ENCODE data around the gene GIT1. TPM values are rescaled to one million over a fixed set of nuclear protein-coding genes. Genes with fewer than 3 reads are reported as not detected.

The GIT1 gene
- total and polyA plus RNA-seq, 2 of the 13 experiments (the other 11 are each of a cell fraction or from before 2014, with no cell fraction given) = 14.2 to 30.8 TPM

DNA sequence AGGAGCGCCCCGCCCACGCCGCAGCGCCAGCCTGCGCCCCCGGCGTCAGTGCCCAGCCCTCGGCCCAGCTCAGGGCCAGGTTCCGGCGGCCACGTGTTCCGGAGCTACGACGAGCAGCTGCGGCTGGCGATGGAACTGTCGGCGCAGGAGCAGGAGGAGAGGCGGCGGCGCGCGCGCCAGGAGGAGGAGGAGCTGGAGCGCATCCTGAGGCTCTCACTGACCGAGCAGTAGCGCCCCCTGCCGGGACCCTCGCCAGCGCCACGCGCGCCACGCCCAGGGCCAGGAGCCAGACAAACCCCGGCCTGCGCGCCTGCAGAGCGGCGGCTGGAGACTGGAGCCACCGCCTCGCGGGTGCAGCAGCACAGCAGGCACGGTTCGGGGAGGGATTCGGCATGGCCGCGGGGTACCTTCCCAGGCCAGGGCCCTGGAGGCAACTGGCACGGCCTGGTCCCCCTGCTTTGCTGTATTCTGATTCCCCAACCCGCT is 23.9 kb upstream of the GIT1 start (continued):
- peak; percentile 61; the same call in 1 of the 2 replicates for TF ChIP-seq ZNF546 (CRISPR knock-in tag; conservative IDR thresholded peaks at IDR 0.05)
- no peak for TF ChIP-seq ZNF224 (CRISPR knock-in tag; IDR thresholded peaks at IDR 0.05)
- TF ChIP-seq, protein P1, sequence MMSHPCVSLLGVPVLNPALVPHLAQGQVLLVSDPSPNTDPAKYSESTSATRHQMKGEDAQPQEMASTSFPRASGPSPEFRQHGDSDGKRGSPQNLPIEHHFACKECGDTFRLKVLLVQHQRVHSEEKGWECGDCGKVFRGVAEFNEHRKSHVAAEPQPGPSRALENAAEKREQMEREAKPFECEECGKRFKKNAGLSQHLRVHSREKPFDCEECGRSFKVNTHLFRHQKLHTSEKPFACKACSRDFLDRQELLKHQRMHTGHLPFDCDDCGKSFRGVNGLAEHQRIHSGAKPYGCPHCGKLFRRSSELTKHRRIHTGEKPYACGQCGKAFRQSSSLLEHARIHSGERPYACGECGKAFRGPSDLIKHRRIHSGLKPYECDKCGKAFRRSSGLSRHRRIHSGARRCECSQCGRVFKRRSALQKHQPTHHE (CRISPR knock-in tag; IDR thresholded peaks at IDR 0.05; ENCODE audit: borderline replicate concordance) = no peak
- TF ChIP-seq REPIN1 (CRISPR knock-in tag; IDR thresholded peaks at IDR 0.05; ENCODE audit: borderline replicate concordance, low read depth) = peak; percentile 88; the same call in 1 of the 2 replicates
- peak; percentile 87; the same call in 1 of the 2 replicates for TF ChIP-seq PRMT3 (CRISPR knock-in tag; IDR thresholded peaks at IDR 0.05; ENCODE audit: borderline replicate concordance, low read depth)
- no peak for TF ChIP-seq POLR2G (IDR thresholded peaks at IDR 0.05; ENCODE audit: low read depth, low read length)
- TF ChIP-seq SAFB2 (CRISPR knock-in tag; IDR thresholded peaks at IDR 0.05; ENCODE audit: borderline replicate concordance, low read depth) = peak; percentile 94; the same call in 1 of the 2 replicates
- no peak for TF ChIP-seq PITX1 (CRISPR knock-in tag; IDR thresholded peaks at IDR 0.05)
- TF ChIP-seq ZNF607 (CRISPR knock-in tag; IDR thresholded peaks at IDR 0.05; ENCODE audit: borderline replicate concordance) = peak; percentile 84; the same call in 1 of the 2 replicates
- 0 out of 2 replicates have a peak, but pooled peaks have one; percentile 22 for TF ChIP-seq ZNF768 (CRISPR knock-in tag; IDR thresholded peaks at IDR 0.05)
- no peak; the same call in 1 of the 2 replicates for TF ChIP-seq DNMT3B (CRISPR knock-in tag; conservative IDR thresholded peaks at IDR 0.05)
- TF ChIP-seq ZNF678 (CRISPR knock-in tag; IDR thresholded peaks at IDR 0.05) = no peak
- no peak for TF ChIP-seq FOXO4 (CRISPR knock-in tag; conservative IDR thresholded peaks at IDR 0.05)
- peak; percentile 19; the same call in 1 of the 2 replicates for TF ChIP-seq NCOA2 (CRISPR knock-in tag; IDR thresholded peaks at IDR 0.05)
- peak; percentile 77; the same call in 1 of the 2 replicates for TF ChIP-seq ZNF33B (CRISPR knock-in tag; IDR thresholded peaks at IDR 0.05)
- TF ChIP-seq HNRNPLL (IDR thresholded peaks at IDR 0.05; ENCODE audit: low read depth, low read length, poor library complexity, severe bottlenecking) = peak; percentile 71
- peak; percentile 61; the same call in 1 of the 2 replicates for TF ChIP-seq KAT8 (CRISPR knock-in tag; IDR thresholded peaks at IDR 0.05)
- peak; percentile 19; the same call in 1 of the 2 replicates for TF ChIP-seq DR1 (CRISPR knock-in tag; IDR thresholded peaks at IDR 0.05)
- TF ChIP-seq MED1 (CRISPR knock-in tag; IDR thresholded peaks at IDR 0.05) = no peak
- TF ChIP-seq SATB2 (CRISPR knock-in tag; IDR thresholded peaks at IDR 0.05) = no peak
- TF ChIP-seq ZKSCAN8 (CRISPR knock-in tag; IDR thresholded peaks at IDR 0.05; ENCODE audit: borderline replicate concordance) = no peak
- peak; percentile 91 for TF ChIP-seq ZNF792 (CRISPR knock-in tag; IDR thresholded peaks at IDR 0.05)
- no peak for TF ChIP-seq PBX3 (CRISPR knock-in tag; IDR thresholded peaks at IDR 0.05; ENCODE audit: borderline replicate concordance)
- 0 out of 2 replicates have a peak, but pooled peaks have one; percentile 42 for TF ChIP-seq NR2C2 (CRISPR knock-in tag; IDR thresholded peaks at IDR 0.05; ENCODE audit: borderline replicate concordance)
- peak; percentile 65; the same call in 1 of the 2 replicates for TF ChIP-seq TBX2 (CRISPR knock-in tag; IDR thresholded peaks at IDR 0.05; ENCODE audit: borderline replicate concordance)
- peak; percentile 77; the same call in 1 of the 2 replicates for TF ChIP-seq LBX2 (CRISPR knock-in tag; IDR thresholded peaks at IDR 0.05; ENCODE audit: borderline replicate concordance)
